Calu3 (cell line): Measurements from ENCODE around the gene NEU4. TPM values are rescaled to one million over a fixed set of nuclear protein-coding genes. Genes with fewer than 3 reads are reported as not detected.

ENCODE experiments used
- BruUV-seq: library from RNA; stranded (reverse); fragments of 400-500 nt; replicated peaks from 2 replicates; lab custom pipeline; 2021; lab: Mats Ljungman, UMichigan
- CTCF ChIA-PET: fragments of 300-600 bp; sonication (Branson Sonifier 250); formaldehyde crosslinking; loops from one replicate; lab custom pipeline; 2022; ENCODE audit warnings: antibody characterized with exemption; lab: Charles Lee
- DNase-seq: peaks from one replicate; pipeline ENCODE4 v3.0.0; 2022
- H3K27ac Mint-ChIP-seq: one replicate; pipeline ENCODE4 v1.8.0; 2022; ENCODE audit warnings: mixed read lengths; ENCODE audit not compliant: unreplicated experiment
- H3K27me3 Mint-ChIP-seq: one replicate; pipeline ENCODE4 v1.8.0; 2022; ENCODE audit warnings: mixed read lengths; ENCODE audit not compliant: unreplicated experiment
- H3K36me3 Mint-ChIP-seq: one replicate; pipeline ENCODE4 v1.8.0; 2022; ENCODE audit warnings: mild to moderate bottlenecking, moderate library complexity, mixed read lengths; ENCODE audit not compliant: insufficient read depth, unreplicated experiment
- H3K4me1 Mint-ChIP-seq: one replicate; pipeline ENCODE4 v1.8.0; 2022; ENCODE audit warnings: mild to moderate bottlenecking, low read depth, mixed read lengths; ENCODE audit not compliant: unreplicated experiment
- H3K4me3 Mint-ChIP-seq: one replicate; pipeline ENCODE4 v1.8.0; 2022; ENCODE audit warnings: mild to moderate bottlenecking, low read depth, moderate library complexity, mixed read lengths; ENCODE audit not compliant: unreplicated experiment
- H3K9me3 Mint-ChIP-seq: one replicate; pipeline ENCODE4 v1.8.0; 2022; ENCODE audit warnings: low read depth, mixed read lengths; ENCODE audit not compliant: unreplicated experiment
- CTCF ChIP-seq: fragments of 200-600 bp; IDR thresholded peaks from one replicate; pipeline ENCODE4 v1.8.0; 2022; ENCODE audit warnings: antibody characterized with exemption; ENCODE audit not compliant: unreplicated experiment
- intact Hi-C: fragments of 100-400 bp; cut with micrococcal nuclease; formaldehyde crosslinking; loops from one replicate; pipeline ENCODE4 v1.10.0; 2022; ENCODE audit not compliant: unreplicated experiment
- total RNA-seq: library from RNA; stranded (reverse); gene quantifications from 2 replicates; pipeline ENCODE4 v1.2.3, GENCODE V29; 2022

Gene NEU4
- total RNA-seq, 1 experiment from 2014 or later = 0.14 TPM

DNA sequence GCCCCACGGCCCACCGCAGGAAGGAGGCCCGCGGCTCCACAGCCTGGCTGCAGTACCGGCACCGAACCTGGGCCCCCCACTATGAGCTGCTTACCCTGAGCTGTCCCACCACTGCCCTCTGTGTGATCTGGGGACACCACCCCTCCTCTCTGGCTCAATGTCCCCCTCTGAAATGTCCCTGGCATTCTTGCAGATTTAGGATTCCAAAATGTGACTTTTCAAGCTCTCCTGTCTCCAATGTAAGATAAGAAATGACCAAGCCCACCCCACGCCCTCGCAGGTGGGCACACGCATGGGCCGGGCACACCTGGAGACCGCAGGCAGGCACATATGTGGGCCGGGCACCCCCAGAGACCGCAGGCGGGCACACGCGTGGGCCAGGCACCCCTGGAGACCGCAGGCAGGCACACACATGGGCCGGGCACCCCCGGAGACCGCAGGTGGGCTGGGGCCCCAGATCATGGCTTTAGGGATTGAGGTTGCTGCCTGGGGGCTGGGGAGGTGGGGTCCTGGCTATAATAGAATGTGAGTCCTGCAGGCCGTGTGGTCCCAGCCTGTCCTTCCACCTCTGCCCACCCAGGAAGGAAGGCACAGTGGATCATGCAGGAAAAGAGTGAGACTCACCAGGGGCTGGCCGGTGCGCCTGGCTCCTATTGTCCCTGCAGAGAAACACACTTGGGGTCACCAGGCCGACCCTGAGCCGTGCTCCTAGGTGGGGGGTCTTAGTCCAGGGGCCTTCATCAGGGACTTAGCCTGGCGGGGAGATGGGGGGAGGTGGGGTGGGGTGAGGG is 42.5 kb downstream of the NEU4 start:
- no peaks in the 10 kb centered on the region for H3K4me1 Mint-ChIP-seq
- DNase-seq = no peak
- no TSS peak for BruUV-seq
- H3K27ac Mint-ChIP-seq = no peak overlapping the region
- no peak for TF ChIP-seq CTCF
- no peak overlapping the region for H3K4me3 Mint-ChIP-seq
- CTCF ChIA-PET = no interaction called here
- intact Hi-C loops = no loop called here
- no peaks in the 10 kb centered on the region for H3K36me3 Mint-ChIP-seq
- no peaks in the 10 kb centered on the region for H3K9me3 Mint-ChIP-seq
- H3K27me3 Mint-ChIP-seq = peaks cover 43% of the 10 kb centered on the region

- H3K4me1 Mint-ChIP-seq = no peaks in the 10 kb centered on the region
- DNase-seq = no peak
- no peak overlapping the region for H3K4me3 Mint-ChIP-seq
- H3K27ac Mint-ChIP-seq = no peak overlapping the region
- H3K36me3 Mint-ChIP-seq = no peaks in the 10 kb centered on the region
- BruUV-seq = no TSS peak
- CTCF ChIA-PET = no interaction called here
- no peaks in the 10 kb centered on the region for H3K9me3 Mint-ChIP-seq
- TF ChIP-seq CTCF = no peak
- intact Hi-C loops = no loop called here
- H3K27me3 Mint-ChIP-seq = peaks cover 43% of the 10 kb centered on the region
Measured at GRCh38 chr2:241852116-241852980, 43.4 kb downstream of the NEU4 start.

- intact Hi-C loops = no loop called here
- H3K27me3 Mint-ChIP-seq = peaks cover 43% of the 10 kb centered on the region
- H3K36me3 Mint-ChIP-seq = no peaks in the 10 kb centered on the region
- no peak for DNase-seq
- no peak overlapping the region for H3K4me3 Mint-ChIP-seq
- H3K27ac Mint-ChIP-seq = no peak overlapping the region
- no peak for TF ChIP-seq CTCF
- H3K4me1 Mint-ChIP-seq = no peaks in the 10 kb centered on the region
- no peaks in the 10 kb centered on the region for H3K9me3 Mint-ChIP-seq
- BruUV-seq = no TSS peak
- CTCF ChIA-PET = no interaction called here
Measured at GRCh38 chr2:241852981-241853631, 44.1 kb downstream of the NEU4 start.

- no peak overlapping the region for H3K4me3 Mint-ChIP-seq
- DNase-seq = peak; percentile 48
Measured at GRCh38 chr2:241853651-241854341, 44.8 kb downstream of the NEU4 start.

More at GRCh38 chr2:241853651-241854341, 44.8 kb downstream of the NEU4 start:
- intact Hi-C loops = no loop called here
- Mint-ChIP-seq H3K27ac (no peak overlapping the region), H3K9me3 (no peaks in the 10 kb centered on the region), H3K36me3 (no peaks in the 10 kb centered on the region), H3K27me3 (peaks cover 43% of the 10 kb centered on the region), H3K4me1 (no peaks in the 10 kb centered on the region)
- CTCF ChIA-PET = no interaction called here
- TF ChIP-seq CTCF = no peak
- BruUV-seq = no TSS peak
